ENCODE measurements around the gene RHO. TPM values are rescaled to one million over a fixed set of nuclear protein-coding genes. Genes with fewer than 3 reads are reported as not detected.

RHO gene
- total RNA-seq, 5 donors from 2014 or later (not counting 1 experiment from before 2014, with no cell fraction given): 0.09 to 0.10 TPM; not detected in 3

DNA sequence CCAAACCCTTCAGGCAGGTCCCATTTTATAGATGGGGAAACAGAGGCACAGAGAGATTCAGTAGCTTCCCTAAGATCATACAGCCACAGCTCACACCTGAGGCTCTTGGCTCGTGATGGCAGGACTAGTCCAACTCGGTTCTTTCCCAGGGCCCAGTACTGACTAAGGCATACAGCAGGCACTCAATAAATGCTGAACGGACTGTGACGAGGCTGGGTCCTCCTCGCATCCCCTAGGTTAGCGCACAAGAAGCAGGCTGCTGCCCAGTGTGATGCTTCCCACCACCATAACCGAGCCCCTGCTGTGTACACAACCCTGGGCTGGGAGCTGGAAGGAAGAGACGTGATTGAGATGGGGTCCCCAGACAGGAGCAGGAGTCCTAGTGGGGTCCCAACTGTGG lies 53.2 kb downstream of the RHO start:
- Mint-ChIP-seq H3K27ac (peak overlapping the region in 1 of 2 donors; percentile 41), H3K36me3 (no peaks in the 10 kb centered on the region), H3K4me3 (no peak overlapping the region), H3K4me1 (peaks cover 8 to 30% (median 19%) of the 10 kb centered on the region in 3 donors), H3K27me3 (no peaks in the 10 kb centered on the region), H3K9me3 (no peaks in the 10 kb centered on the region)
- H3K4me1 ChIP-seq (ENCODE audit: control insufficient read depth in 1 of 2, extremely low read depth in 1 of 2, insufficient read depth in 2 of 2, low read length in 2 of 2): peaks cover 8 to 37% of the 10 kb centered on the region in 2 experiments
- DNase-seq (no peak), ATAC-seq (replicated peaks in 1 of 4) (no peak)
- H3K4me3 ChIP-seq (ENCODE audit: control insufficient read depth in 1 of 2, extremely low read depth in 1 of 2, low read length in 1 of 2): no peak overlapping the region
- H3K27me3 ChIP-seq (replicated peaks in 1 of 2; ENCODE audit: control insufficient read depth in 2 of 2, extremely low read depth in 1 of 2, insufficient read depth in 2 of 2, low read length in 1 of 2): peaks cover 0 to 2% of the 10 kb centered on the region in 2 experiments
- no peaks in the 10 kb centered on the region for H3K9me3 ChIP-seq
- ChIA-PET POLR2A (no interaction called here), CTCF (no interaction called here)
- peaks cover 2 to 5% of the 10 kb centered on the region in 2 donors for H3K36me3 ChIP-seq (ENCODE audit: control insufficient read depth in 2 of 2, extremely low read depth in 1 of 2, insufficient read depth in 1 of 2, low read length in 1 of 2)
- WGBS (ENCODE audit: insufficient coverage): 89% methylated on average over 7 of the region's 8 CpGs
- H3K27ac ChIP-seq (ENCODE audit: low read length): no peak overlapping the region

DNA sequence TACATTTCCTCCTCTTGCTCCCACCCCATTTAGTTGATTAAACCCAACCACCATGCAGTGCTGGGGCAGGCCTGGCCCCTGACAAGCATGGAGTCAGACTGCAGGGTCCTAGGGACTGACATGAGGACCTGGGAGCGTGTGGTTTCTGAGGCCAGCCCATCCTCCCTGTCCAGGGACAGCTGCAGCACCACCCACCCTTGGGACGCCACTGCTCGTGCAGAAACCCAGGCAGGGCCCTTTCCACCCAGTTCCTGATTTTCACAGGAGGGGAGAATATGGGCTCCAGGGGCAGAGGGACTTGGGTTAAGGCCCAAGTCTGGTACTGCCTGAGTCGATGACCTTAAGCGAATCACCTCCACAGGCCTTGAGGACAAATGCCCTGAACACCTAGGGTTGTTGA lies 54.4 kb downstream of the RHO start:
- Mint-ChIP-seq H3K4me1 (peaks cover 5 to 20% (median 10%) of the 10 kb centered on the region in 3 donors), H3K27me3 (no peaks in the 10 kb centered on the region), H3K4me3 (no peak overlapping the region), H3K36me3 (no peaks in the 10 kb centered on the region), H3K27ac (peak overlapping the region in 1 of 2 donors; percentile 39), H3K9me3 (no peaks in the 10 kb centered on the region)
- Histone ChIP-seq H3K27me3 (replicated peaks in 1 of 2; ENCODE audit: control insufficient read depth in 2 of 2, extremely low read depth in 1 of 2, insufficient read depth in 2 of 2, low read length in 1 of 2) (peaks cover 0 to 2% of the 10 kb centered on the region in 2 experiments), H3K36me3 (ENCODE audit: control insufficient read depth in 2 of 2, extremely low read depth in 1 of 2, insufficient read depth in 1 of 2, low read length in 1 of 2) (peaks cover 2 to 5% of the 10 kb centered on the region in 2 donors), H3K4me1 (ENCODE audit: control insufficient read depth in 1 of 2, extremely low read depth in 1 of 2, insufficient read depth in 2 of 2, low read length in 2 of 2) (peaks cover under 1 to 25% of the 10 kb centered on the region in 2 experiments), H3K4me3 (ENCODE audit: control insufficient read depth in 1 of 2, extremely low read depth in 1 of 2, low read length in 1 of 2) (no peak overlapping the region), H3K27ac (ENCODE audit: low read length) (no peak overlapping the region), H3K9me3 (no peaks in the 10 kb centered on the region)
- no peak for DNase-seq
- ATAC-seq (replicated peaks in 1 of 4): no peak
- POLR2A ChIA-PET: no interaction called here
- 94% methylated on average over 3 of the region's 5 CpGs for WGBS (ENCODE audit: insufficient coverage)
- CTCF ChIA-PET: no interaction called here

DNA sequence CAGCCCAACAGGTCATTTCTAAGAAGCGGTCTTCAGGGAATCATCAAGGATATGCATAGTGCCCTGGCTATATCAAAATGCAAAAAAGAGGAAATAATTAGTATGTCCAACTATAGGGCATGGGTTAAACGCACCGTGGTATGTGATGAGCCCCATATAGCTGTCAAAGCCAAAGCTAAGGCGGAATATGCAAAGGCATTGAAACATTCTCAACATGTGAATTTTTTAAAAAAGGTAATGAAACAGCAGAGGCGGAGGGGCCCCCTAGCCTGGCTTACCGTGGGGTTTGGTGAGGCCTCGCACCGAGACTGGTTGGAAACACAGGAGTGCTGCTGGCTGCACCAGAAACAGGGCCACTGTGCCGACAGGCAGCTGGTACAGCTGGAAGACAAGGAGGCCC lies 54.9 kb downstream of the RHO start:
- DNase-seq: no peak
- WGBS (ENCODE audit: insufficient coverage): 100% methylated on average over 2 of the region's 9 CpGs
- no peaks in the 10 kb centered on the region for H3K9me3 ChIP-seq
- no peak overlapping the region for H3K4me3 Mint-ChIP-seq
- peaks cover 0 to 20% of the 10 kb centered on the region in 2 experiments for H3K4me1 ChIP-seq (ENCODE audit: control insufficient read depth in 1 of 2, extremely low read depth in 1 of 2, insufficient read depth in 2 of 2, low read length in 2 of 2)
- H3K9me3 Mint-ChIP-seq: no peaks in the 10 kb centered on the region
- H3K27me3 ChIP-seq (replicated peaks in 1 of 2; ENCODE audit: control insufficient read depth in 2 of 2, extremely low read depth in 1 of 2, insufficient read depth in 2 of 2, low read length in 1 of 2): peaks cover 0 to 2% of the 10 kb centered on the region in 2 experiments
- H3K36me3 Mint-ChIP-seq: no peaks in the 10 kb centered on the region
- CTCF ChIA-PET: no interaction called here
- no peak overlapping the region for H3K27ac Mint-ChIP-seq
- H3K4me1 Mint-ChIP-seq: peaks cover 0 to 15% (median 5%) of the 10 kb centered on the region in 3 donors
- POLR2A ChIA-PET: no interaction called here
- H3K4me3 ChIP-seq (ENCODE audit: control insufficient read depth in 1 of 2, extremely low read depth in 1 of 2, low read length in 1 of 2): no peak overlapping the region
- no peak for ATAC-seq (replicated peaks in 1 of 4)
- H3K27ac ChIP-seq (ENCODE audit: low read length): no peak overlapping the region
- H3K36me3 ChIP-seq (ENCODE audit: control insufficient read depth in 2 of 2, extremely low read depth in 1 of 2, insufficient read depth in 1 of 2, low read length in 1 of 2): peaks cover 2 to 5% of the 10 kb centered on the region in 2 donors
- H3K27me3 Mint-ChIP-seq: no peaks in the 10 kb centered on the region

DNA sequence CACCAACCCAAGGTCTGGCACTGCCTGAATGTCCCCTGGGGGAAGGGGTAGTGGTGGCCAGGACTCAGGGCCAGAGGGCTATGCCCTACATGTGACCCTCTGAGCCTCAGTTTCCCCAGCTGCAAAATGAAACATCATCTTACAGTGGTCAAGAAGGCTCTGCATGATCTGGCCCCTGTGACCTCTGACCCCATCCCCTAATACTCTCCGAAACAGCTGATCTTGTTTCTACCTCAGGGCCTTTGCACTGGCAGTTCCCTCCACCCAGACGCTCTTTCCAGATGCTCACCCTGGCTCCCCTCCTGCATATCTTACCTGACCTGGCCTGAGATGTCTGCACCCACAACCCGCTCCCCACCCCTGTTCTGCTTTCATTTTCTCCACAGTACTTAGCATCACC lies 56.2 kb downstream of the RHO start:
- no peaks in the 10 kb centered on the region for H3K9me3 ChIP-seq
- CTCF ChIA-PET: no interaction called here
- H3K27ac Mint-ChIP-seq: peak overlapping the region in 1 of 2 donors; percentile 28

More for the DNA sequence above, 56.2 kb downstream of the RHO start:
- Histone ChIP-seq H3K27ac (ENCODE audit: low read length) (no peak overlapping the region), H3K27me3 (replicated peaks in 1 of 2; ENCODE audit: control insufficient read depth in 2 of 2, extremely low read depth in 1 of 2, insufficient read depth in 2 of 2, low read length in 1 of 2) (peaks cover 0 to 2% of the 10 kb centered on the region in 2 experiments), H3K4me3 (ENCODE audit: control insufficient read depth in 1 of 2, extremely low read depth in 1 of 2, low read length in 1 of 2) (no peak overlapping the region), H3K4me1 (ENCODE audit: control insufficient read depth in 1 of 2, extremely low read depth in 1 of 2, insufficient read depth in 2 of 2, low read length in 2 of 2) (peaks cover 0 to 9% of the 10 kb centered on the region in 2 experiments), H3K36me3 (ENCODE audit: control insufficient read depth in 2 of 2, extremely low read depth in 1 of 2, insufficient read depth in 1 of 2, low read length in 1 of 2) (peaks cover 2 to 5% of the 10 kb centered on the region in 2 donors)
- no peaks in the 10 kb centered on the region for H3K9me3 Mint-ChIP-seq
- POLR2A ChIA-PET: no interaction called here
- ATAC-seq (replicated peaks in 1 of 4) (no peak), DNase-seq (no peak)
- no peaks in the 10 kb centered on the region for H3K36me3 Mint-ChIP-seq
- peaks cover 0 to 3% (median 0%) of the 10 kb centered on the region in 3 donors for H3K4me1 Mint-ChIP-seq
- H3K4me3 Mint-ChIP-seq: no peak overlapping the region
- no peaks in the 10 kb centered on the region for H3K27me3 Mint-ChIP-seq
- WGBS (ENCODE audit: insufficient coverage): 55% methylated on average over 3 of the region's 3 CpGs

Other genes starting within 250 kb of the RHO start
- gene HMCES, start 249.8 kb upstream of the RHO start, total RNA-seq: 10 to 100 TPM; 55.2 to 60.7 (median 57.6) TPM
- gene EFCAB12, start 100.0 kb upstream of the RHO start, total RNA-seq: 1 to 10 TPM; 1.2 to 2.7 (median 2.2) TPM
- gene MBD4, start 88.7 kb upstream of the RHO start, total RNA-seq: 10 to 100 TPM; 43.1 to 59.4 (median 45.2) TPM
- gene IFT122, start 88.4 kb upstream of the RHO start, total RNA-seq: 10 to 100 TPM; 15.0 to 23.9 (median 18.1) TPM
- gene H1-8, start 14.5 kb downstream of the RHO start, total RNA-seq: not detected
- gene PLXND1, start 78.0 kb downstream of the RHO start, total RNA-seq: 10 to 100 TPM; 13.6 to 53.3 (median 44.9) TPM